HepG2 (cell line): ENCODE results near the gene SLC2A11.

ENCODE experiments used
- KAT7 ChIP-seq: IDR thresholded peaks from 2 replicates; pipeline ENCODE4 v1.6.1; 2018; ENCODE audit warnings: borderline replicate concordance, missing compliant biosample characterization
- NR2C2 ChIP-seq: sonication (generic); formaldehyde crosslinking; IDR thresholded peaks from 2 replicates; pipeline ENCODE4 v1.4.0; 2020; ENCODE audit warnings: missing genetic modification reagents, mild to moderate bottlenecking, moderate library complexity, borderline replicate concordance
- POLR2AphosphoS5 ChIP-seq: IDR thresholded peaks from 2 replicates; pipeline ENCODE4 v1.6.1; 2012; ENCODE audit warnings: low read depth, low read length
- RNF2 ChIP-seq: fragments of 450-650 bp; conservative IDR thresholded peaks from 2 replicates; pipeline ENCODE4 v1.6.1; 2016; ENCODE audit warnings: low read depth
- SP2 ChIP-seq: sonication (generic); formaldehyde crosslinking; IDR thresholded peaks from 2 replicates; pipeline ENCODE4 v1.5.1; 2020; ENCODE audit warnings: mild to moderate bottlenecking, missing genetic modification reagents
- SP5 ChIP-seq: IDR thresholded peaks from 2 replicates; pipeline ENCODE4 v1.6.1; 2016; ENCODE audit warnings: low read depth, borderline replicate concordance
- TAF1 ChIP-seq: sonication (generic); formaldehyde crosslinking; IDR thresholded peaks from 2 replicates; pipeline ENCODE4 v1.4.0; 2020; ENCODE audit warnings: missing genetic modification reagents
- TF ChIP-seq, protein P1 (sequence below): IDR thresholded peaks from 2 replicates; pipeline ENCODE4 v1.6.1; 2012; ENCODE audit warnings: low read depth, low read length, improper control_type of control experiment
- TF ChIP-seq, protein P2 (sequence below): sonication (generic); formaldehyde crosslinking; IDR thresholded peaks from 2 replicates; pipeline ENCODE4 v1.4.0; 2020; ENCODE audit warnings: missing genetic modification reagents

DNA sequence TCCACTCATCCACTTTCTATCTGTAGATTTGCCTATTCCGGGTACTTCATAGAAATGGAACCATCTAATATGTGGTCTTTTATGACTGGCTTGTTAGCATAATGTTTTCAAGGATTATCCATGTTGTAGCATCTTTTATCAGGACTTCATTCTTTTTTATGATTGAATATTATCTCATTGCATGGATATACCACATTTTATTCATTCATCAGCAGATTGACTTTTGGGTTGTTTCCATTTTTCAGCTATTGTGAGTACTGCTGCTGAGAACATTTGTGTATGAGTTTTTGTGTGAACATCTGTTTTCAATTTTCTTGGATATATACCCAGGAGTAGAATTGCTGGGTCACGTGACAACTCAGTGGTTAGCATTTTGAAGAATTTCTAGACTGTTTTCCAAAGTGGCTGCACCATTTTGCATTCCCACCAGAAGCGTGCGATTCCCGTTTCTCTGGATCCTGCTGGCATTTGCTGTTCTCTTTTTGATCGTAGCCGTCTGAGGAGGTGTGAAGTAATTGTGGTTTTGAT lies 27.8 kb upstream of the SLC2A11 start:
- TF ChIP-seq NR2C2 (CRISPR knock-in tag) (no peak), SP2 (no peak), RNF2 (no peak), POLR2AphosphoS5 (no peak), SP5 (CRISPR knock-in tag) (no peak), TAF1 (CRISPR knock-in tag) (no peak), KAT7 (no peak)
- TF ChIP-seq, protein P1, sequence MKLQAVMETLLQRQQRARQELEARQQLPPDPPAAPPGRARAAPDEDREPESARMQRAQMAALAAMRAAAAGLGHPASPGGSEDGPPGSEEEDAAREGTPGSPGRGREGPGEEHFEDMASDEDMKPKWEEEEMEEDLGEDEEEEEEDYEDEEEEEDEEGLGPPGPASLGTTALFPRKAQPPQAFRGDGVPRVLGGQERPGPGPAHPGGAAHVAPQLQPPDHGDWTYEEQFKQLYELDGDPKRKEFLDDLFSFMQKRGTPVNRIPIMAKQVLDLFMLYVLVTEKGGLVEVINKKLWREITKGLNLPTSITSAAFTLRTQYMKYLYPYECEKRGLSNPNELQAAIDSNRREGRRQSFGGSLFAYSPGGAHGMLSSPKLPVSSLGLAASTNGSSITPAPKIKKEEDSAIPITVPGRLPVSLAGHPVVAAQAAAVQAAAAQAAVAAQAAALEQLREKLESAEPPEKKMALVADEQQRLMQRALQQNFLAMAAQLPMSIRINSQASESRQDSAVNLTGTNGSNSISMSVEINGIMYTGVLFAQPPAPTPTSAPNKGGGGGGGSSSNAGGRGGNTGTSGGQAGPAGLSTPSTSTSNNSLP, result no peak
- TF ChIP-seq, protein P2, sequence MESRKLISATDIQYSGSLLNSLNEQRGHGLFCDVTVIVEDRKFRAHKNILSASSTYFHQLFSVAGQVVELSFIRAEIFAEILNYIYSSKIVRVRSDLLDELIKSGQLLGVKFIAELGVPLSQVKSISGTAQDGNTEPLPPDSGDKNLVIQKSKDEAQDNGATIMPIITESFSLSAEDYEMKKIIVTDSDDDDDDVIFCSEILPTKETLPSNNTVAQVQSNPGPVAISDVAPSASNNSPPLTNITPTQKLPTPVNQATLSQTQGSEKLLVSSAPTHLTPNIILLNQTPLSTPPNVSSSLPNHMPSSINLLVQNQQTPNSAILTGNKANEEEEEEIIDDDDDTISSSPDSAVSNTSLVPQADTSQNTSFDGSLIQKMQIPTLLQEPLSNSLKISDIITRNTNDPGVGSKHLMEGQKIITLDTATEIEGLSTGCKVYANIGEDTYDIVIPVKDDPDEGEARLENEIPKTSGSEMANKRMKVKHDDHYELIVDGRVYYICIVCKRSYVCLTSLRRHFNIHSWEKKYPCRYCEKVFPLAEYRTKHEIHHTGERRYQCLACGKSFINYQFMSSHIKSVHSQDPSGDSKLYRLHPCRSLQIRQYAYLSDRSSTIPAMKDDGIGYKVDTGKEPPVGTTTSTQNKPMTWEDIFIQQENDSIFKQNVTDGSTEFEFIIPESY (CRISPR knock-in tag), result no peak
